Measurements from ENCODE around the gene COL5A1. TPM values are rescaled to one million over a fixed set of nuclear protein-coding genes. Genes with fewer than 3 reads are reported as not detected.
"Not testable (repeated sequence)": the region's sequence is repeated elsewhere in the genome, so short reads cannot be mapped to it uniquely, and the experiment has no call there.

Gene COL5A1
- total RNA-seq, 1 donor from 2014 or later = 99.6 TPM

GRCh38 chr9:134640506-134641172 is 964 bp upstream of the COL5A1 start:
- DNase-seq (ENCODE audit: low spot score in 2 of 2) = no peak
- H3K9me3 ChIP-seq = no peaks in the 10 kb centered on the region
- peaks cover 4 to 10% of the 10 kb centered on the region in 2 donors for H3K4me1 ChIP-seq
- peak overlapping the region; percentile 74 to 75 for H3K4me3 ChIP-seq
- TF ChIP-seq, protein P1, sequence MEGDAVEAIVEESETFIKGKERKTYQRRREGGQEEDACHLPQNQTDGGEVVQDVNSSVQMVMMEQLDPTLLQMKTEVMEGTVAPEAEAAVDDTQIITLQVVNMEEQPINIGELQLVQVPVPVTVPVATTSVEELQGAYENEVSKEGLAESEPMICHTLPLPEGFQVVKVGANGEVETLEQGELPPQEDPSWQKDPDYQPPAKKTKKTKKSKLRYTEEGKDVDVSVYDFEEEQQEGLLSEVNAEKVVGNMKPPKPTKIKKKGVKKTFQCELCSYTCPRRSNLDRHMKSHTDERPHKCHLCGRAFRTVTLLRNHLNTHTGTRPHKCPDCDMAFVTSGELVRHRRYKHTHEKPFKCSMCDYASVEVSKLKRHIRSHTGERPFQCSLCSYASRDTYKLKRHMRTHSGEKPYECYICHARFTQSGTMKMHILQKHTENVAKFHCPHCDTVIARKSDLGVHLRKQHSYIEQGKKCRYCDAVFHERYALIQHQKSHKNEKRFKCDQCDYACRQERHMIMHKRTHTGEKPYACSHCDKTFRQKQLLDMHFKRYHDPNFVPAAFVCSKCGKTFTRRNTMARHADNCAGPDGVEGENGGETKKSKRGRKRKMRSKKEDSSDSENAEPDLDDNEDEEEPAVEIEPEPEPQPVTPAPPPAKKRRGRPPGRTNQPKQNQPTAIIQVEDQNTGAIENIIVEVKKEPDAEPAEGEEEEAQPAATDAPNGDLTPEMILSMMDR (IDR thresholded peaks at IDR 0.05) = no peak
- H3K27ac ChIP-seq = peak overlapping the region; percentile 92 to 93
- intact Hi-C loops (cut with DNase I) = loop anchor here (1.0 to 10.0 kb wide), 8 partner anchors 38 to 506 kb away; partner anchors contain the start of genes RNU6ATAC, RXRA and WDR5
- no peaks in the 10 kb centered on the region for H3K36me3 ChIP-seq
- no peaks in the 10 kb centered on the region for H3K27me3 ChIP-seq

- intact Hi-C loops (cut with DNase I) = loop anchor here (1.0 to 10.0 kb wide), 9 partner anchors 39 to 507 kb away; partner anchors contain the start of genes RNU6ATAC, RXRA and WDR5
- H3K4me1 ChIP-seq = peaks cover 15 to 24% of the 10 kb centered on the region in 2 donors
These were observed 384 bp downstream of the COL5A1 start for GRCh38 chr9:134641990-134642384.

DNA sequence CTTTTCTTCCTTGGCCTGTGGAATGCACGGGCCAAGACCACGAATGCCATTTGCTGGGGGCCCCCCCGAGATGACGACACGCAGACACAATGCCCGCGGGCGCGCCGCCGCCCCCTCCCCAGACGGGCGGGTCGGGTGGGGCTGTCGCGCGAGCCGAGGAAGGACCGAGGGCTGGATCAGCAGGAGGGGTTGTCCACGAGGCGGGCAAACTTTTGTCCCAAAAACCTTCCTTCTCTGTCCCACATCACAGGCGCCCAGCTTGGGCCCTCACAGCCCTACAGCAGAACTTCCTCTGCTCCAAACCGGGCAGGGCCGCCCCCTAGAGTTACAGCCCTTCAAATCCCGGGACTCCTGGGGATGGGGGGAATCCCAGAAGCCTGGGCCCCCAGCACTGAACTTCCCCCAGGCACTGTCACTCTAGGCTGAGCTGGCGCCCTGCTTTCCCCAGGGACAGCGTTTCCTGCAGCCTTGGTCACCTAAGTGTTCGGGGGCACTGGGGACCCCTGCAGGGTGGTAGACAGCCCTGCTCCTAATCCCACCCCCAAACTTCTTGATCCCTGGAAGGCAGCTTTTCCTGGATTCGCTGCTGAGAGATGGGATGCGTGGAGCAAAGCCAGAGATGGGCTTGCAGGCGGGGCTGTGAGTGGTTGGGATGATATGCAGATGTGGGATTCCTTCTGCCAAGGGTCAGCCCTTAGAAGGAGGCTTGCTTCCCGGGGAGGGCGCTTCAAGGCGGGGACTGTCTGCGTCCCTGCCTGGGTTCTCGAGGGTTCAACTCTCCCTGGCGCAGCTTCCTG is 980 bp downstream of the COL5A1 start:
- Histone ChIP-seq H3K9me3 (no peaks in the 10 kb centered on the region), H3K4me3 (peak overlapping the region; percentile 74 to 75), H3K36me3 (no peaks in the 10 kb centered on the region), H3K27ac (peak overlapping the region; percentile 92 to 93), H3K4me1 (peaks cover 17 to 30% of the 10 kb centered on the region in 2 donors), H3K27me3 (no peaks in the 10 kb centered on the region)
- DNase-seq (ENCODE audit: low spot score in 2 of 2) = peak; percentile 36 to 84
- TF ChIP-seq, protein P1 (IDR thresholded peaks at IDR 0.05) = peak in 2 of 3 experiments; percentile 25 to 44
- intact Hi-C loops (cut with DNase I) = loop anchor here (1.0 to 10.0 kb wide), 4 partner anchors 170 to 508 kb away; partner anchors contain the start of genes RXRA and WDR5

More at GRCh38 chr9:134641990-134642384, 384 bp downstream of the COL5A1 start:
- no peaks in the 10 kb centered on the region for H3K36me3 ChIP-seq
- H3K4me3 ChIP-seq = peak overlapping the region; percentile 74 to 75
- no peaks in the 10 kb centered on the region for H3K9me3 ChIP-seq
- peak overlapping the region; percentile 92 to 93 for H3K27ac ChIP-seq
- H3K27me3 ChIP-seq = no peaks in the 10 kb centered on the region
- DNase-seq (ENCODE audit: low spot score in 2 of 2) = no peak
- TF ChIP-seq, protein P1 (IDR thresholded peaks at IDR 0.05) = no peak

DNA sequence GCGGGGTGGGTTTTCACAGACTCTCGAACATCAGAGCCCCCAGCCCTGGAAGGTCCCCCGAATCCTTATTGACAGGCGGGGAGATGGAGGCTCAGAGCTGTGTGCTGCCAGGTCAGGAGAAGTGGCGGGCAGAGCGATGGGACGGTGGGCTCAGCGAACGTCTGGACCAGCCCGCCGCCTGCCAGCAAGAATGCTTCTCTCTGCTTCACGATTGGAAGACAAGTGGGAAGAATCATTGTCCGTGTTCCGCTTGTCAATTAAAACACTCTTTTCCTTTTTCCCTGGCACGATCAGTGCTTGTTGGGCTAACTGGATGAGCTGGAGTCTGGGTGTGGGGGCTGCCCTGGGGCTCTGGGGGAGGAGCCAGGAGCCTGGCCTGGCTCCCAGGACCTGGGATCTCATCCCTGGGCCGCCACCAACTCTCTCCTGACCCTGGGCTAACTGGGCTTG is 1.6 kb downstream of the COL5A1 start:
- Histone ChIP-seq H3K4me1 (peaks cover 21 to 37% of the 10 kb centered on the region in 2 donors), H3K36me3 (peaks cover 0 to under 1% of the 10 kb centered on the region in 2 donors), H3K9me3 (no peaks in the 10 kb centered on the region), H3K27me3 (no peaks in the 10 kb centered on the region), H3K27ac (peak overlapping the region; percentile 92 to 93), H3K4me3 (peak overlapping the region; percentile 74 to 75)
- DNase-seq (ENCODE audit: low spot score in 2 of 2) = no peak
- TF ChIP-seq, protein P1 (IDR thresholded peaks at IDR 0.05) = no peak
- intact Hi-C loops (cut with DNase I) = loop anchor here (5.0 to 10.0 kb wide), 3 partner anchors 171 to 508 kb away; partner anchors contain the start of genes RXRA and WDR5

- intact Hi-C loops (cut with DNase I) = loop anchor here (2.0 to 10.0 kb wide), 4 partner anchors 18 to 510 kb away; partner anchors contain the start of genes RXRA and WDR5
- peak overlapping the region; percentile 83 to 92 for H3K27ac ChIP-seq
- not testable (repeated sequence) for H3K9me3 ChIP-seq; DNase-seq (ENCODE audit: low spot score in 2 of 2); H3K27me3 ChIP-seq; H3K36me3 ChIP-seq
- H3K4me1 ChIP-seq = peaks cover 21 to 48% of the 10 kb centered on the region in 2 donors
- peak overlapping the region; percentile 45 to 75 for H3K4me3 ChIP-seq
These were observed 2.8 kb downstream of the COL5A1 start for GRCh38 chr9:134644401-134644724.
